ENCODE results near the gene ADAMTSL3.

- TF ChIP-seq FOXM1 (IDR thresholded peaks at IDR 0.05; ENCODE audit: borderline replicate concordance, low read depth) (no peak), RAD21 (IDR thresholded peaks at IDR 0.05; ENCODE audit: low read depth) (no peak), REST (IDR thresholded peaks at IDR 0.05; ENCODE audit: low read depth) (no peak), TAF1 (IDR thresholded peaks at IDR 0.05; ENCODE audit: low read depth) (no peak), EP300 (IDR thresholded peaks at IDR 0.05; ENCODE audit: borderline replicate concordance) (no peak), MAX (IDR thresholded peaks at IDR 0.05) (no peak), YY1 (IDR thresholded peaks at IDR 0.05; ENCODE audit: low read depth) (no peak), EGR1 (IDR thresholded peaks at IDR 0.05) (no peak), ZBTB7A (IDR thresholded peaks at IDR 0.05; ENCODE audit: low read depth) (no peak), TEAD4 (IDR thresholded peaks at IDR 0.05) (no peak), TCF12 (IDR thresholded peaks at IDR 0.05; ENCODE audit: low read depth) (no peak), CREB1 (IDR thresholded peaks at IDR 0.05; ENCODE audit: low read depth) (no peak), NFIC (IDR thresholded peaks at IDR 0.05) (no peak)
These were observed 55.9 kb downstream of the ADAMTSL3 start for GRCh38 chr15:83709811-83710210.
